Measurements from ENCODE around the gene ZNF511.

ZNF511 gene

DNA sequence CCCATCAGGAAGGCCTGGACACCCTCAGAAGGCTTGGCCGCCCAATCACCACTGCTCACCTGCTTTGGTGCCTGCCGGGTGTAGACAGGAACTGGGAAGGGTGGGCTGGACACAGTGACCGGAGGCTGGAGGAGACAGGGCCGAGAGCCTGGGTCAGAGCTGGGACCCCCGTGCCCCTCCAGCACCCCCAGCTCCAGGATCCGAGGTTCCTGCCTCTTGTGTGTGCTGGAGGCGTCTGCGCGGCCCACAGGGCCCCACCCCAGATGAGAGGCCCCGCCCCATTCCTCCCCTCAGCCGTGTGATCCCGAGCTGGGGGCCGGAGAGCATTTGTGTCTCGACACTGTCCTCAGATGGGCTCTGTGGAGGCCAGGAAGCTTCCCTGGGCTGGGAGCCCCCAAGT, 41.4 kb upstream of the ZNF511 start:
- H3K27ac ChIP-seq: no peak overlapping the region
- TF ChIP-seq Cebpa-rat (IDR thresholded peaks at IDR 0.05): no peak
- H3K9me3 ChIP-seq: no peaks in the 10 kb centered on the region
- no peak overlapping the region for H3K9ac ChIP-seq
- no peaks in the 10 kb centered on the region; the same call in none of the 2 replicates for H4K20me1 ChIP-seq
- H3K36me3 ChIP-seq: no peaks in the 10 kb centered on the region; the same call in 1 of the 2 replicates
- H3K27me3 ChIP-seq: peaks cover 14% of the 10 kb centered on the region
- peaks cover 41% of the 10 kb centered on the region for H3K4me1 ChIP-seq
- no peak overlapping the region for H3K4me3 ChIP-seq
- H3K4me2 ChIP-seq: no peak overlapping the region

DNA sequence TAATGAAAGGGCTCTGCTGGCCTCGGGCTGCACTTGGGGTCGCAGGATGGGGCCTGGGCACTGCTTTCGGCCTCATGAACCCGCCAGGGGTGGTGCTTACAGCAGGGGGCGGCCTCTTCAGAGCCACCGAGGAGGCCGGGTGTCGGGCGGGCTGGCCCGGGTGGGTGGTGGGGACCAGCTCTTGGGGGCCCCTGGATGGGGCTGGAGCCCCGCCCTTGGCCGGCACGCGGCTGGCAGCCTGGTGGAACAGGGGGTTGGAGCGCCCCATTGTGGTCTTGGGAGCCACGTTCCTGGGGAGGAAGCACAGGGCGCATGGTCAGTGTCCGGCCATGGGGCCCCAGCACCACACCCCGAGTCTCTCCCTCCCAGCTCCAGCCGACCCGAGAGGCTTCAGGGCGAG, 40.9 kb upstream of the ZNF511 start:
- Histone ChIP-seq H3K4me1 (peaks cover 35% of the 10 kb centered on the region), H3K27me3 (peaks cover 9% of the 10 kb centered on the region), H3K9me3 (no peaks in the 10 kb centered on the region), H3K36me3 (no peaks in the 10 kb centered on the region; the same call in 1 of the 2 replicates), H4K20me1 (no peaks in the 10 kb centered on the region; the same call in 1 of the 2 replicates), H3K27ac (no peak overlapping the region), H3K9ac (no peak overlapping the region), H3K4me2 (no peak overlapping the region), H3K4me3 (no peak overlapping the region)
- TF ChIP-seq Cebpa-rat (IDR thresholded peaks at IDR 0.05): no peak

DNA sequence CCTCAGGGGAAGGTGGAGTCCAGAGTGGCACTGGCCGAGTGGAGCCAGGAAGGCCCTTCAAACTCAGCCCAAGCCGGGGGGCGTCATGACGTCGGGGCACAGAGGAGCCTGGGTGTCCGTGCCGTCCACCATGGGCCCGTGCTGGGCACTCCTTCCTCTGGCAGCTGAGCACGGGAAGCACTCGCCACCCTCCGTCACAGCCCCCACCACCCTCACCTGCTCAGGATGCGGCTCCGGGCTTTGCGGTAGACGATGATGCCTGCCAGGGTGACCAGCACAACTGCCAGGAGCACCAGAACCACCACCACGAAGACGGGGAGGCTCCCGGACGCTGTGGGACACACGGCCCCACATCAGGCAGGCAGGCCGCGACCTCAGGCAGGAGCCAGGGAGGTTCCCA, 40.2 kb upstream of the ZNF511 start:
- no peak overlapping the region for H3K27ac ChIP-seq
- no peaks in the 10 kb centered on the region; the same call in 1 of the 2 replicates for H3K36me3 ChIP-seq
- H3K9me3 ChIP-seq: no peaks in the 10 kb centered on the region
- no peak overlapping the region for H3K4me2 ChIP-seq
- H4K20me1 ChIP-seq: no peaks in the 10 kb centered on the region; the same call in 1 of the 2 replicates
- peaks cover 2% of the 10 kb centered on the region for H3K27me3 ChIP-seq
- peaks cover 28% of the 10 kb centered on the region for H3K4me1 ChIP-seq
- H3K9ac ChIP-seq: no peak overlapping the region
- H3K4me3 ChIP-seq: no peak overlapping the region
- TF ChIP-seq Cebpa-rat (IDR thresholded peaks at IDR 0.05): no peak

DNA sequence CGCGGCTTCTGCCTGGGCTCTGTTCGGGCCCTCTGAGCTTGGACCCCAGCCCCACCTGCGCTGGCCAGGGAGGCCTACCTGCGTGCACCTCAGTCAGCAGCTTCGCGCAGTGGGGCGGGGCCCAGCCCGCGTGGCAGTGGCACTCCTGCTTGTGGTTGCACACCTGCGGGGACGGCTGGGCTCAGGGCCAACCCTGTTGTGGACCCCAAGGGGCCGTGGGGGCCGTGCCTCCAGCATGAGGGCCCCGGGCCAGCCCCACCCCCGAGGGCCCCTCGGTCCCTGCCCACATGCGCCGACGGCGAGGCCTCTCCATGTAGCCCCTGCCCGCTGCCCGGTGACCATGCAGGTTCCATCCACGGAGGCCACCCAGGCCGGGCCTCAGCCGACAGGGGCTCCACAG, 39.3 kb upstream of the ZNF511 start:
- no peaks in the 10 kb centered on the region; the same call in 1 of the 2 replicates for H3K36me3 ChIP-seq
- H3K9ac ChIP-seq: no peak overlapping the region
- no peaks in the 10 kb centered on the region; the same call in 1 of the 2 replicates for H4K20me1 ChIP-seq
- 0 out of 2 replicates have a peak overlapping the region, but pooled peaks have one; percentile 2 for H3K27ac ChIP-seq
- H3K4me3 ChIP-seq: no peak overlapping the region
- H3K4me2 ChIP-seq: peak overlapping the region; percentile 39
- no peaks in the 10 kb centered on the region for H3K9me3 ChIP-seq
- peaks cover 20% of the 10 kb centered on the region for H3K4me1 ChIP-seq
- TF ChIP-seq Cebpa-rat (IDR thresholded peaks at IDR 0.05): no peak
- H3K27me3 ChIP-seq: no peaks in the 10 kb centered on the region

DNA sequence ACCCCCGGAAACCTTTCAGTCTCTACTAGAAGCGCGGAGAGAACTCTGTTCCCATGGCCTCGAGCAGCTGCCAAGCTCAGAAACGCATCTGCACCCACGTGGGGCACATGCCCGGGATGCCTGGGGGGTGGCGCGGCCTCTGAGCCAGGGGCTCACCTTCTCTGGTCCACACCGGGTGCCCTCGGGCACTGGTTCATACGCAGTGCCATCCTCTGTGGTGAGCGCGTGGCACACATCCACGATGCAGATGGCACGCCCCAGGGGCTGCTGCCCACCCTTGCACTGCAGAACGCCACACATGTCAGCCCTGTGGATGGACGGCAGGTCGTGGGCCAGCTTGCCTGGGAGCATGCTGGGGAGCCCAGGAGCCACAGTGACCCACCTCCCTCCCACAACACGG, 38.5 kb upstream of the ZNF511 start:
- Histone ChIP-seq H3K9me3 (no peaks in the 10 kb centered on the region), H3K4me2 (peak overlapping the region; percentile 39), H3K27ac (no peak overlapping the region), H3K4me3 (no peak overlapping the region), H3K36me3 (no peaks in the 10 kb centered on the region; the same call in 1 of the 2 replicates), H3K4me1 (peaks cover 25% of the 10 kb centered on the region), H3K27me3 (peaks cover 8% of the 10 kb centered on the region), H3K9ac (no peak overlapping the region), H4K20me1 (peaks cover 8% of the 10 kb centered on the region)
- TF ChIP-seq Cebpa-rat (IDR thresholded peaks at IDR 0.05): no peak

DNA sequence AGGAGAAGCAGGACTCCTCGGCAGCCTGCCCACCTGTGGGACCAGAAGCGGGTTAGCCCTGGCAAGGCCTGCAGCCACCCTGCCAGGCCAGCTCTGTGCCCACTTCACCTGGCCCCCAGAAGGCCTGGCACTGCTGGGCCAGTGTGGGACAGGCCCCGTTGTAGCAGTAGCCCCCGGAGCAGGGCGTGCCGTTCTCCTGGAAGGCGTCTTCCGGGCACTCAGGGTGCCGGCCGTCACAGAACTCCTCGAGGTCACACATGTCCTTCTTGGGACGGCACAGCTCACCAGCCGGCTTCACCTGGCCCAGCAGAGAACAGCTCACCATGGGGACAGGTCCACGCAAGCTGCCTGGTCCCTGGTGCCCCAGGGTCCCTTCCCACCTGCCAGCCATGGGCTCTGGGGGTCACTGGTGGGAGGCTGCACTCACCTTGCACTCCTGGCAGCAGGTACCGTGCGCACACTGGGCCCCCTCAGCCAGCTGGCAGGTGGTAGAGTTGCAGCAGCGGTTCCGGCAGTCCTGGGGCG, 37.9 kb upstream of the ZNF511 start:
- no peak overlapping the region for H3K27ac ChIP-seq
- no peaks in the 10 kb centered on the region; the same call in 1 of the 2 replicates for H3K36me3 ChIP-seq
- H3K9me3 ChIP-seq: no peaks in the 10 kb centered on the region
- H3K27me3 ChIP-seq: peaks cover 14% of the 10 kb centered on the region
- H4K20me1 ChIP-seq: peaks cover 15% of the 10 kb centered on the region
- TF ChIP-seq Cebpa-rat (IDR thresholded peaks at IDR 0.05): no peak
- H3K9ac ChIP-seq: no peak overlapping the region
- H3K4me3 ChIP-seq: no peak overlapping the region
- no peak overlapping the region for H3K4me2 ChIP-seq
- H3K4me1 ChIP-seq: peaks cover 31% of the 10 kb centered on the region

DNA sequence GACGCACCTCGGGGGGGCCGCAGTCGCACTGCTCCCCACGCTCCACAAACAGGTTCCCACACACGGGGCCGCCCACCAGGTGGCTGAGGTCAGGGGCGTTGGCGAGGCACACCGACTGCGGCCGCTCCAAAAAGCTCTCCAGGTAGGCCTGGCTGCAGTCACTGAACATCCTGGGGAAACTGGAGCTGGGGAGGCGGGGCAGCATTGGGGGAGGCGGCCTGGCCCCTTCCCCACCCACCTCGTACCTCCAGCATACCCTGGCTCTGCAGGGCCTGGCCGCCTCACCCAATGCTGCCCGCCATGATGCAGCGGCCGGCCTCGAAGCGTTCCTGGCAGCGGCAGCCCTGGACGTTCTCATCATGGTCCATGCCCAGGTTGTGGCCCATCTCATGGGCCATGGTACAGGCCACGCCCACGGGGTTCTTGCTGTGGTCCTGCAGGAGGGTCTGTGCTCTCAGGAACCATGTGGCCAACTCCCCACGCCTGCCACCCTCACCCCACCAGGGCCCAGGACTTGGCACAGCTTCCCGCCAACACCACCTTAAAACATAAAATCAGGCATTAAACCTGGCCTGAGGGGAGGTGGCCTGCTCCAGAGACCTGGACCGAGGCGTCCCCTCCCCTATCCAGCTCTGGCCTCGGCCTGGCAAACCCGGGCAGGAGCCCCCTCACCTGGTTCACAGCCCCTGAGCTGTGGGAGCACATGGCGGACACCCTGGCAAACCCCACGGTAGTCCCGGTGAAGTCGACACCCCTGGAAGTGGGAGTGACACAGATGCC, 37.0 kb upstream of the ZNF511 start:
- no peaks in the 10 kb centered on the region; the same call in 1 of the 2 replicates for H3K36me3 ChIP-seq
- H3K4me3 ChIP-seq: no peak overlapping the region
- peaks cover 40% of the 10 kb centered on the region for H3K4me1 ChIP-seq
- TF ChIP-seq Cebpa-rat (IDR thresholded peaks at IDR 0.05): no peak
- no peak overlapping the region for H3K9ac ChIP-seq
- no peak overlapping the region for H3K4me2 ChIP-seq
- no peak overlapping the region for H3K27ac ChIP-seq
- H3K9me3 ChIP-seq: no peaks in the 10 kb centered on the region
- H4K20me1 ChIP-seq: peaks cover 23% of the 10 kb centered on the region
- peaks cover 23% of the 10 kb centered on the region for H3K27me3 ChIP-seq

DNA sequence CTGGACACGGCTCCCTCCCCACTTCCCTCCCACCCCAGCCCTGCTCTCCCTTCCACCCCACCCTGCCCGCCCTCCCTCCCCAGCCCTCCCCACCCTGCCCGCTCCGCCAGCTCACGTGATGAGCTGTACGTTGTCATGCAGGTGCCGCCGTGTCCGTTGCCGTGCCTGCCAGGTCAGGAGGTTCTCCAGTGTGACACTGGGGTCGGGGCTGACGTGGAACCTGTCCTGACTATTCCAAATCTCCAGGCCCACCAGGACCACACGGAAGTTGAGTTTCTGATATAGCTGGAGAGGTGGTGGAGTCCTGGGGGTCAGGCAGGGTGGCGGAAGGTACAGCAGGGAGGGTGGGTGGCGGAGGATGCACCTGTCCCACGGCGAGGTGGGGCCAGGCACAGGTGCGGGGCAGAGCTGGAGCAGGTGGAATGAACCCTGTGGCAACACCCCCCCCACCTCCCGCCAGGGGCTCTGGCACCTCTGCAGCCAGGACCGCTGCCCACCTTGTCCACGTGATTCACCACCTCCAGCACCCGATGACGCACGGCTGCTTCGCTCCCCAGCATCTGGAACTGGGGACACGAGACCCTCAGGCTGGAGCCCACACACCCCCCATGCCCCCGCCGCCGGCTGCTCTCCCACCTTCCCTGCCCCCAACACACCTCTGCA, 36.3 kb upstream of the ZNF511 start:
- H3K4me3 ChIP-seq: no peak overlapping the region
- H3K36me3 ChIP-seq: peaks cover under 1% of the 10 kb centered on the region; the same call in 1 of the 2 replicates
- no peak overlapping the region for H3K4me2 ChIP-seq
- peaks cover 30% of the 10 kb centered on the region for H3K27me3 ChIP-seq
- H4K20me1 ChIP-seq: peaks cover 31% of the 10 kb centered on the region
- peaks cover 47% of the 10 kb centered on the region for H3K4me1 ChIP-seq
- no peaks in the 10 kb centered on the region for H3K9me3 ChIP-seq
- H3K9ac ChIP-seq: no peak overlapping the region
- no peak for TF ChIP-seq Cebpa-rat (IDR thresholded peaks at IDR 0.05)
- H3K27ac ChIP-seq: no peak overlapping the region

DNA sequence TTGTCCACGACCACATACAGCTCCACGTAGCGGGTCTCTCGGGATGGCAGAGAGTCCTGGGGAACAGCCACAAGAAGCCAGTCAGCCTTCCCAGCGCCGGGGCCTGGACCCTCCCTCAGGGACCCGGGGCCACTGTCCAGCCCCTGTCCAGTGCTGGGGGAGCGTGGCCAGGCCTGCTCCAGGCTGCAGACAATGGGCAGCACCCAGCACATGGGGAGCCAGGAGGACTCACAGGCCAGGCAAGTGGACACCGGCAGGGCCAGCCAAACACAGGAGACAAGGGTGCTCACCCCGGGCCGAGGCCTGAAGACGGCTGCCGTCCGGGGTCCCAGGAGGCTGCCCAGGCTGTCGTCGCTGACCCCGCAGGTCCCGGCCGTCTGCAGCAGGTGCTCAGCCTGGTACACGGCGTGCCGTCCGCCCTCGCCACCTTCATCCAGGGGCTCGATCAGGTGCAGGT, 35.7 kb upstream of the ZNF511 start:
- H3K4me2 ChIP-seq: no peak overlapping the region

More for the DNA sequence above, 35.7 kb upstream of the ZNF511 start:
- no peak for TF ChIP-seq Cebpa-rat (IDR thresholded peaks at IDR 0.05)
- no peaks in the 10 kb centered on the region for H3K9me3 ChIP-seq
- H3K9ac ChIP-seq: no peak overlapping the region
- no peak overlapping the region for H3K27ac ChIP-seq
- peaks cover 30% of the 10 kb centered on the region for H3K27me3 ChIP-seq
- peaks cover 6% of the 10 kb centered on the region; the same call in 1 of the 2 replicates for H3K36me3 ChIP-seq
- H4K20me1 ChIP-seq: peaks cover 36% of the 10 kb centered on the region
- H3K4me1 ChIP-seq: peaks cover 53% of the 10 kb centered on the region
- H3K4me3 ChIP-seq: no peak overlapping the region
